CD4-positive, alpha-beta T cell treated with Interleukin-1 beta for 1 hour (primary cell): Measurements from ENCODE around the gene CDSN.

ENCODE experiments used
- DNase-seq, 2 donors: peaks; one replicate each; pipeline ENCODE4 v3.0.0-alpha.2; 2020 to 2022

Gene CDSN

GRCh38 chr6:31114970-31115849, 5.0 kb downstream of the CDSN start:
- no peak for DNase-seq

- DNase-seq: no peak
Observed at GRCh38 chr6:31114541-31114878, 5.7 kb downstream of the CDSN start, which contains the start of gene PSORS1C1. PSORS1C1 (plus strand) TSS chr6:31114800; CDS start chr6:31129633, 14,833 bp downstream.

DNA sequence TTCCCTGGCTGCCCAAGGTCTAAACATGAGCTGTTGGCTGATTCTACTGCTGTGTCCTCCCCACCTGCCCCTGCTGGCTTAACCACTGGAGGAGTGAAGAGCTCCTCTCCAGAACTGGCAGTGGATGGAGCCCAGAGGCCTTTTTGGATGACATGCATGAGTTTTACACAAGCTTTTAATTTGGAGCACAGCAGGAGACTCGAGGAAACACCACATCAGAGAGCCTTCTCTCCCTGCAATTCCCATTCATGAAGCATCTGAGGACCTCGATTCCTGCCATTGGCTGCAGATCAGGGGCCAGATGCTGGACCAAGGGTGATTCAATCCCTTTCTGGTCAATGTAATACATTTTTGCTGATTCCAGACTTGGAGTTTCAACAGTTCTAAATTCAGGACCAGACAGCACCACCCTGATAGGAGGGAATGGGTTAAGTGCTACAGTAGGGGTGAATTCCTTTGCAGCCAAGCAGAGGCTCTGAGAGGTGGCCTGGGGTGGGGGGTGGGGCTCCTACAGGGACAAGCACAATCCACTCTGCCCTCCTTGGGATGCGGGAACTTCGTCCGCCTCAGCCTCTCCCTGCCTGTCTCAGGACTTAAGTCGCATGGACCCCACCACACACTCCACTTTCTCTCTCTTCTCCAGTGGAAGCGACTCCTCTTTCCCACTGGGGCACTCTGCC, 6.2 kb downstream of the CDSN start:
- no peak for DNase-seq

DNA sequence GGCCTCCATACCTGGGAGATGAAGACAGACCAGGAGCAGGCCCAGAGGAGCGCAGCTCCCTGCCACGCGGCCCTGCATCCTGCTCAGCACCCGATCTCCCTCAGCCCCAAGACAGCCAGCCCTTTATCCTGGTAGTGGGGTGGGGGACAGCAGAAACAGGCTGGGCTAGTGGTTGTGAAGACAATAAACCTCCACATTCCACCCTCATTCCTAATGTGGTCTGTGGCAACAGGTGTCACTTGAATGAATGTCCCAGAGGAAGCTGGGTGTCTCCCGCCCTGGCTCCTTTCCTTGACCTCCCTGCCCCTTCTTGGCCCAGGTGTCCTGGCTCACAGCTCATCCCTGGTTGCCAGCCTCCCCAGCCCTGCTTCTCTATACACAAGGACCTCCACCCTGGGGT, 7.8 kb downstream of the CDSN start, which contains the start of gene C6orf15:
C6orf15 (minus strand) TSS at position 98 of the 400 bp plus-strand sequence; CDS start at position 78, 20 bp downstream.
- no peak for DNase-seq

DNA sequence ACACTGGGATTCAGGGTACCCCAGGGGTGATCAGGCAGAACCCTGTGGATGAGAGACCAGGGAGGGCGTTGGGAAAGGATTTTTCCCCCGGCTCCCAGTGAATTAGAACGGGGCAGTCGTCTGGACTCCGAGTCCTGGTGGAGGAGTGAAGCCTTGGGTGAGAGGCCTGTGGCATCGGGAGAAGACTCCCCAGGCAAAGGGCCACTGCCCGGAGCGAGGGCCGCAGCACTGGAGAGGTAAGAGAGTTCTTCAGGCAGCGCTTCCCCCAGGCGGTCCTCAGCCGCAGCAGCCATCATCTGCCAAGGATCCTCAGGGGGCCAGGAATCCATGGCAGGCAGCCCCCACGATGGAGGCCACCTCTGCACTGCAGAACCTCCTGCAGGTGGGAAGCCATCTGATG, 8.5 kb downstream of the CDSN start:
- no peak for DNase-seq

GRCh38 chr6:31110825-31111582, 9.2 kb downstream of the CDSN start:
- DNase-seq: no peak

DNA sequence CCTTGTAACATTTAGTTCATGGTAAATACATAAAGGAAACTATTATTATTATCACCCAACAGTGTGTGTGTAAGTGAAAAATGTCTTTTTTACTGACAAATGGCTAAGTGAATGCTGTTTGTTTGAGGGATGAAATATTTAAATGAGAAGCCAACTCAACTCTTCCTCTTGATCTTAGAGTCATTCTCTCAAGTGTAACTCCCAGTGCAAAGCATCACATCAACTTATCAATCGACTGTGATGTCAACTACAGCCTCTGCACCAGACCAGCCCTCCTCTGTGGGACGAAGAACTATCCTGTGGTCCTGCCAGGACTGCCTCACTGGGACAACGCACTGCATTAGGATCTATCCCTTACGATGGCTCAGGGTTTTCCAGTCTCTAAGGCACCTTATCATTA, 13.2 kb downstream of the CDSN start:
- DNase-seq: no peak

DNA sequence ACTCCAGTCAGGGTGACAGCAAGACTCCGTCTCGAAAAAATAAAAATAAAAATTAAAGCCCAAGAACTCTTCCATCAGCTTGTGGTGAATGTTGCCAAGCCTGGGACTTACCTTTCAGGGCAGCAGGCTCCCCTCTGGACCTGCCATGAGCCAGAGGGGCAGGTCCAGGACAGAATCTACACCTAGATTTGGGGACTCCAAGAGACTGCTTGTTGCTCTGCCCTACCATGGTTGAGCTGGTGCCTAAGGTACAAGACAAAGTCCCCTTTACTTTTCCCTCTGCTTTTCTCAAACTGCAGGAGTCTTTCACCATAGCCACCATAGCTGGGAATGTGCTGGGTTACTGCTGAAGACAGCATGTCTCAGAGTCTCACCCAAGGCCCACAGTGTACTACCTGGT, 17.1 kb downstream of the CDSN start:
- DNase-seq: no peak

DNA sequence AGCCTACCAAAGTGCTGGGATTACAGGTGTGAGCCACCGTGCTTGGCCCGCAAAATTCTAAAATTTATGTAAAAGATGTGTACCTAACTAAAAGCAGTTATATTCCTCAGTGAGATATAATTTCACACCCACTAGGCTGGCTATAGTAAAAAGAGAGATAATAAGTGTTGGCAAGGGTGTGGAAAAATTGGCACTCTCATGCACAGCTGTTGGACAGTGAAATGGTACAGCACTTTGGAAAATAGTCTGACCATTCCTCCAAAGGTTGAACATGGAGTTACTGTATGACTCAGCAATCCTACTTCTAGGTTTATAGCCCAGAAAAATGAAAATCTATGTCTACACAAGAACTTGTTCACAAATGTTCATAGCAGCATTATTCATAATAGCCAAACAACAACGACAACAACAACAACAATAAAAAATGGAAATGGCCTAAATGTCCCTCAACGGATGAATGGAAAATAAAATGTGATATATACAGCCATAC, 21.8 kb downstream of the CDSN start:
- no peak for DNase-seq

- DNase-seq: no peak
Observed at GRCh38 chr6:31096656-31097055, 23.6 kb downstream of the CDSN start.

DNA sequence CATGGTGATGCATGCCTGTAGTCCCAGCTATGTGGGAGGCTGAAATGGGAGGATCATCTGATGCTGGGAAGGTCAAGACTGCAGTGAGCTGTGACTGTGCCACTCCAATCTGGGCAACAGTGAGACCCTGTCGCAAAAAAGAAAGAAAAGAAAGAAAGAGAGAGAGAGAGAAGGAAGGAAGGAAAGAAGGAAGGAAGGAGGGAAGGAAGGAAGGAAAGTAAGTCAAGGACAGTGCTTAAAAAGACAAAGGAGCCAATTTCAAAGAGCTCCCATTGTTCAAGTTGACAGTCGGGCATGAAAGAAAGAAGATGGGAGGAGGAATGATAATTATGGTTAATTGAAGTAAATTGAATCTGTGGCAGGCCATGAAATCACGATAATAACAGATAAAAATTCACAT, 24.0 kb downstream of the CDSN start:
- no peak for DNase-seq

- DNase-seq: peak; percentile 30 to 43
Observed at GRCh38 chr6:31094389-31094881, 25.8 kb downstream of the CDSN start.

DNA sequence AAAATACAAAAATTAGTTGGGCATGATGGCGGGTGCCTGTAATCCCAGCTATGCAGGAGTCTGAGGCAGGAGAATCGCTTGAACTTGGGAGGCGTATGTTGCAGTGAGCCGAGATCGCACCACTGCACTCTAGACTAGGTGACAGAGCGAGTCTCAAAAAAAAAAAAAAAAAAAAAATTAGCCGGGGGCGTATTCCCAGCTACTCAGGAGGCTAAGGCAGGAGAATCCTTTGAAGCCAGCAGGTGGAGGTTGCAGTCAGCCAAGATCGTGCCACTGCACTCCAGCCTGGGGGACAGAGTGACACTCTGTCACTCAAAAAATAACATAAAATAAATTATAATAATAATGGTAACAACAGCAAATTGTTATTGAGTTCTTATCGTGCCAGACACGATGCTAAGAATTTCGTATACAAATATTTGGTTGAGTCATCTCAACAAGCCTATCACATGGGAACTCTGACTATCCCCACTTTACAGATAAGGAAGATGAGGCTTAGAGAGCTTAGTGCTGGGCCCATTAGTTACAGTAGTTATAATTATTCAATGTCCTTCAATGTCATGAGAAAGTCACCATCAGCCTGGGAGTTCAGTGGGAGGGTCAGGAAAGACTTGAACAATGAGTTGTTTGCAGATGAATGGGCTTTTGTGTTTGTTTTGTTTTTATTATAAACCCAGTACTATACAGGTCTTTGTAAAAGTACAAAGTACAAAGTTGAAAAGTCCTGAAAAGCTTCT, 27.3 kb downstream of the CDSN start:
- DNase-seq: no peak

DNA sequence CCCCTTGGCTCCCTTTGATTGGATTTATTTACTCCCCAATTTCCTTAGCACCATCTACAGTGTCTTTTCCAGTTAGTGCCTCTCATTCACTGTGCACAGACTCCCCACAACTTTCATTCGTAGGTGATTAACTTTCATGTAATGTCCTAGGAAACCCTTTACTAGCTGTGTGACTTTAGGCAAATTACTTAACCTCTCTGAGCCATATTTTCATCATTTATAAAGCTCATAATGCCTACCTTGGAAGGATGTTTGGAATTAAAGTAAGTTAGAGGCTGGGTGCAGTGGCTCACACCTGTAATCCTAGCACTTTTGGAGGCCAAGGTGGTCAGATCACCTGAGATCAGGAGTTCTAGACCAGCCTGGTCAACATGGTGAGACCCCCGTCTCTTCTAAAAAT, 28.0 kb downstream of the CDSN start:
- DNase-seq: no peak

GRCh38 chr6:31091680-31092079, 28.6 kb downstream of the CDSN start:
- DNase-seq: no peak

DNA sequence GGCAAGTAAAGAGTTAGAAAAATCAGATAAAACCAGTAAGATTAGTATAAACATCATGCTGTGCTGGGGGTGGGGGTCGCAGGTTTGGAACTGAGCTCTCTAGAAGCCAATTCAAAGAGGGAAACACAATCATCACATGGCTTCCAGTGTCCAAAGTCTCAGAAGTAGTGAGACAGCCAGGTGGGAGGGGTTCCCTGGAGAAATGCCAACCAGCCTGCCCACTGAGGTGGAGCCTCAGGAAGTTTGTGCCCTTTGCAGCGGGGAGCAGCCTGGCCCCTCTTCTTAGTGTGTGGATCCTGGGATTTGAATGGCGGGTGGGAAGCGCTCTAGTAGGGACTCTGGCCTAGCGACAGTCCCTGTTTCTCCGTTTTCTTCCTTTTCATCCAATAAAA, 29.3 kb downstream of the CDSN start:
- DNase-seq: no peak

DNA sequence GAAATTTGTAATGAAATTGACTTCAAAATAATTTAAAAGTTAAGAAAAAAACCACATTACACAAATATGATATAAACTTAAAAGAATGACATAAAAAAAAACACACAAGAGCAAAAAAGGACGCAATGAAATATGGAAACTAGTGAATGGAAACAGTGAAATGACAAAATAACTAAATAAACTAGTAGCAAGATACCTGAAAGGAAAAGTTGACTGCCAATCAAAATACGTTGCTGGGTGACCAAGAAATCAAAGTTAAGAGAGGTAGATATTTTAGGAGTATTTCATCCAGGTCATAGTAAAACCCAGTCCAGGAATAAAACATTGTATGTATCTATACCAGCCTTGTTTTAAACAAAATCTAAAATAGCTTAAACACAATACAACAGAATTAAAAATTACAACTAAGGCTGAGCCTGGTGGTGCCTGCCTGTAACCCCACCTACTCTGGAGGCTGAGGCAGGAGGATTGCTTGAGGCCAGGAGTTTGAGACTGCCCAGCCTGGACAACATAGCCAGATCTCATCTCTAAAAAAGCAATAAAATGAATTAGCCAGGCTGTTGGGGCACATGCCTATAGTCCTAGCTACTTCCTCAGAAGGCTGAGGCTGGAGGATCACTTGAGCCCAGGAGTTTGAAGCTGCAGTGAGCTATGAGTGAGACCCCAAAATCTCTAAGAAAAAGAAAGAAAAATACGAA, 29.8 kb downstream of the CDSN start:
- no peak for DNase-seq

DNA sequence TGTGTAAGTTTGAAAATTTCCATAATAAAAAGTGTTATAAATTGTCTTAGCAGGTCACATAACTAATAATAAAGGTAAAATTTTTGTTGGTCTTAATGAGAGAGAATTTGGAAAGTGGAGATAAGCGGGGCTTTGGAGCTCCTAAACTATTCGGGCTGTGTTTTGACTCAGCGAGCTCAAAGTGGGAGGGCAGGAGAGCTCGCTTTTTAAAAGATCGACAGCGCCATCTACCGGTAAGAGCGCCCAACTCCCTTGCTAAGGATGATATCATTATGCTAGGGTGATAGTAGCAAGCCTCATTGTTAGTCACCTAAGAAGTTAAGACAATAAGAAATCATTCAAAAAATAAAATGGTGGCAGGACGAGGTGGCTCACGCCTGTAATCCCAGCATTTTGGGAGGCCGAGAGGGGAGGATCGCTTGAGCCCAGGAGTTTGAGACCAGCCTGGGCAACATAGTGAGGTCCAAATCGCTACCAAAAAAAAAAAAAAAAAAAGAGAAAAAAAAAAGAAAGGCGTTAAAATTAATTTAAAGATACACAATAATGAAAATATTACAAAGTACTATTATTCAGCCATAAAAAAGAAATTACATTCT, 32.7 kb downstream of the CDSN start:
- peak; percentile 82 to 83 for DNase-seq

DNA sequence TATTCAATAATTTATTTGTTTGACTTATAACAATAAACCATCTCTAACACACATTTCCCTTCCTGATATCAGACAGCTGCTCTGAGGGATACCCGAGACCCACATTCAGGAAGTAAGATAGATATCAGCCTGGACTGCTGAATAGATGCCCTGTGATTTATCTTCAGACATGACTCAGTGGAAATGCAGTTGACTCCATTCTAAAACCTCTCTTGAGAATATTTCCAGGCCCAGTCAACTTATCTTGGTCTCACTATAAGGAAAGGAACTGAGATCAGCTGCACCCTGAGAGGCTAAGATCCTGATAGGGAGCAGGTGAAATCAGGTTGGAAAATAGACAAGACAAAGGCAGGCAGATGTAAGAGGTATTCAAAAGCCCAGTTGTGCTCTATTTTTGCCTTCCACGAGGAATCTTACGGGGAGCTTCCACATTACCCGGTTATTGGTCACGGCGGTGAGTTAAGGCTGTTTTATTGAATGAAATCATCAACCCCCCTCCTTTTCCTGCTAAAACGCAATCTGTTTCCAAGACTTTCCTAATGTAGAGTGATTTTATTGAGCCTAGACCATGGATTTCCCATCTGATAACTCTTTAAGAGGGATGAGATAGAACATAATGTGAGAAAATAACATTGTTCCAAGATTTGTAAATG, 33.3 kb downstream of the CDSN start:
- no peak for DNase-seq

- peak; percentile 23 to 41 for DNase-seq
Observed at GRCh38 chr6:31083742-31084354, 36.4 kb downstream of the CDSN start.
